A549 (cell line): ENCODE measurements around the gene BEST3. TPM values are rescaled to one million over a fixed set of nuclear protein-coding genes. Genes with fewer than 3 reads are reported as not detected.

ENCODE experiments used
- ATAC-seq, 2 experiments: fragments of 200-7000 bp in 1 of 2; fragments of >200 bp in 1 of 2; cut with Nextera tagmentation in 1 of 2; cut with Tn5 transposase in 1 of 2; 3 replicates each; pipeline versions ENCODE4 v1.8.0 to v1.9.1; 2018 to 2020; ENCODE audit warnings: mild to moderate bottlenecking in 1 of 2, moderate library complexity in 1 of 2
- CTCF ChIA-PET: fragments of 300-600 bp; sonication (Branson Sonifier 250); formaldehyde crosslinking; extraction: SDS; loops from one replicate; lab custom pipeline; 2021; ENCODE audit warnings: antibody characterized with exemption, inconsistent platforms; lab: Yijun Ruan, JAX
- POLR2A ChIA-PET: fragments of 350-600 bp; formaldehyde crosslinking; extraction: SDS; loops from one replicate; lab custom pipeline; 2021; ENCODE audit warnings: antibody characterized with exemption, inconsistent platforms; lab: Yijun Ruan, JAX
- DNase-seq, 2 experiments: peaks; one replicate each; pipeline versions ENCODE4 v3.0.0 to v3.0.0-alpha.2; 2011 to 2016; ENCODE audit warnings: low read depth in 1 of 2, low spot score in 1 of 2
- FAIRE-seq: peaks from 2 replicates; lab custom pipeline; 2011; peaks lifted over from hg19 to GRCh38; lab: Jason Lieb, UNC
- H3K27ac ChIP-seq, 2 experiments: fragments of >200 bp; sonication (Bioruptor Twin); formaldehyde crosslinking; 3 replicates each; pipeline ENCODE4 v1.5.1; 2016 to 2017
- H3K4me1 ChIP-seq: fragments of >200 bp; sonication (Bioruptor Twin); formaldehyde crosslinking; 3 replicates; pipeline ENCODE4 v1.6.1; 2016
- H3K4me2 ChIP-seq: fragments of >200 bp; sonication (Bioruptor Twin); formaldehyde crosslinking; 3 replicates; pipeline ENCODE4 v1.6.1; 2016
- H3K4me3 ChIP-seq: fragments of >200 bp; sonication (Bioruptor Twin); formaldehyde crosslinking; 3 replicates; pipeline ENCODE4 v1.5.1; 2016
- H3K9me3 ChIP-seq: fragments of >200 bp; sonication (Bioruptor Twin); formaldehyde crosslinking; 3 replicates; pipeline ENCODE4 v1.6.1; 2016
- CBX8 ChIP-seq: fragments of 200-600 bp; sonication (generic); IDR thresholded peaks from 2 replicates; pipeline ENCODE4 v1.6.1; 2016
- CEBPB ChIP-seq, 2 experiments: fragments of >200 bp in 1 of 2; sonication (Bioruptor Twin) in 1 of 2; formaldehyde crosslinking in 1 of 2; IDR thresholded peaks; 2 replicates each; pipeline ENCODE4 v1.6.1; 2012 to 2016
- CHD4 ChIP-seq: fragments of 200-600 bp; sonication (generic); IDR thresholded peaks from 2 replicates; pipeline ENCODE4 v1.6.1; 2016; ENCODE audit warnings: antibody characterized with exemption, mild to moderate bottlenecking, borderline replicate concordance
- CTCF ChIP-seq: fragments of >200 bp; sonication (Bioruptor Twin); formaldehyde crosslinking; IDR thresholded peaks from 3 replicates; pipeline ENCODE4 v1.5.1; 2016
- E2F6 ChIP-seq: IDR thresholded peaks from 2 replicates; pipeline ENCODE4 v1.6.1; 2012; ENCODE audit warnings: low read depth, borderline replicate concordance
- FOSB ChIP-seq: fragments of 250-450 bp; sonication (Bioruptor Pico); IDR thresholded peaks from 2 replicates; pipeline ENCODE4 v1.5.0; 2020; ENCODE audit warnings: mild to moderate bottlenecking, moderate library complexity
- FOSL2 ChIP-seq, 2 experiments: fragments of 450-650 bp in 1 of 2; fragments of >200 bp in 1 of 2; sonication (Bioruptor Twin) in 1 of 2; formaldehyde crosslinking; IDR thresholded peaks; 2 replicates each; pipeline versions ENCODE4 v1.5.0 to v1.6.1; 2016 to 2020; ENCODE audit warnings: mild to moderate bottlenecking in 1 of 2, moderate library complexity in 1 of 2
- FOXS1 ChIP-seq: fragments of 250-450 bp; sonication (Bioruptor Pico); IDR thresholded peaks from 2 replicates; pipeline ENCODE4 v1.5.0; 2020; ENCODE audit warnings: mild to moderate bottlenecking, moderate library complexity
- HMGXB4 ChIP-seq: fragments of 250-450 bp; sonication (Bioruptor Pico); IDR thresholded peaks from 2 replicates; pipeline ENCODE4 v1.5.0; 2021; ENCODE audit warnings: mild to moderate bottlenecking, moderate library complexity, borderline replicate concordance
- KDM1A ChIP-seq: fragments of 200-600 bp; sonication (generic); IDR thresholded peaks from 2 replicates; pipeline ENCODE4 v1.6.1; 2016; ENCODE audit warnings: low read depth, mild to moderate bottlenecking
- KDM5A ChIP-seq: fragments of 200-600 bp; sonication (generic); IDR thresholded peaks from 2 replicates; pipeline ENCODE4 v1.6.1; 2016; ENCODE audit warnings: antibody characterized with exemption, mild to moderate bottlenecking
- NFE2L2 ChIP-seq: fragments of 150-350 bp; conservative IDR thresholded peaks from 2 replicates; pipeline ENCODE4 v1.6.1; 2014; ENCODE audit warnings: low read length
- NR3C1 ChIP-seq: fragments of >200 bp; sonication (Bioruptor Twin); formaldehyde crosslinking; IDR thresholded peaks from 3 replicates; pipeline ENCODE4 v1.6.1; 2017
- POLR2A ChIP-seq: IDR thresholded peaks from 2 replicates; pipeline ENCODE4 v1.6.1; 2012; ENCODE audit warnings: mild to moderate bottlenecking, low read length
- RCOR1 ChIP-seq: fragments of 150-350 bp; IDR thresholded peaks from 2 replicates; pipeline ENCODE4 v1.6.1; 2014; ENCODE audit warnings: antibody characterized with exemption, low read length, low read depth
- RFX5 ChIP-seq: fragments of 450-650 bp; IDR thresholded peaks from 2 replicates; pipeline ENCODE4 v1.7.1; 2014; ENCODE audit warnings: antibody characterized with exemption, mild to moderate bottlenecking, moderate library complexity
- TP53 ChIP-seq: fragments of 250-450 bp; sonication (Bioruptor Pico); IDR thresholded peaks from 2 replicates; pipeline ENCODE4 v1.5.0; 2021; ENCODE audit warnings: mild to moderate bottlenecking, moderate library complexity
- ZNF302 ChIP-seq: fragments of 250-450 bp; sonication (Bioruptor Pico); IDR thresholded peaks from 2 replicates; pipeline ENCODE4 v1.9.0; 2021; ENCODE audit warnings: inconsistent platforms, mild to moderate bottlenecking, moderate library complexity
- WGBS: methylation state at CpG from one replicate; pipeline ENCODE4 v1.1.6; 2017; ENCODE audit errors: missing lambda C conversion rate; 5-methylcytosine and 5-hydroxymethylcytosine counted together
- polyA plus RNA-seq, 4 experiments: library from polyadenylated mRNA; depleted of rRNA in 3 of 4; stranded (reverse); fragments of >200 nt; fragmentation: RNase III in 1 of 4; extraction: RNeasy Plus Mini Kit Qiagen cat#74134 plus additional on column Dnase treatment in 1 of 4; gene quantifications; 2 replicates in 3 of 4; 3 replicates in 1 of 4; pipeline ENCODE4 v1.2.3, GENCODE V29; 2011 to 2017
- TF ChIP-seq, protein P1 (sequence below): fragments of 200-600 bp; sonication (generic); IDR thresholded peaks from 2 replicates; pipeline ENCODE4 v1.6.1; 2016; ENCODE audit warnings: antibody characterized with exemption, mild to moderate bottlenecking, moderate library complexity

BEST3 gene
- polyA plus RNA-seq, 2 of the 4 experiments (the other 2 are of a cell fraction), result 0.57 to 1.2 TPM

DNA sequence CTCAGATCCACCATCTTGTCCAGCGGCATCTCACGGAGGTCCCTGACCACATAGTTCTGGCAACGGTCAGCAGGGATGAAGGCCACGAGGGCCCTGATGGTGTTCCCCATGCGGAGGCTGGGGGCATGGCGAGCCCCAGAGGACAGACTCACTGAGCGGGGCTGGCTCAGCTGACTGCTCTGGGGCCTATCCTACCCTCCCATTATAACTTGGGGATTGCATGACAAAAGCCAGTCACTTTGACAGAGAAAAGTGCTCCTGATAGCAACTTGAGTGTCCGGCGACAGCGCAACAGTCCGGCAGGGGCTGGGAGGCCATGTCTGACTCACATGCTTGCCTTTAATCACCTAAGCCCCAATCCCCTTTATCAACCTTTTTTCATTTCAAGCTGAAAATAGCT lies 88.4 kb downstream of the BEST3 start, which contains the start of gene LRRC10:
Gene LRRC10 (minus strand): TSS at position 179 of the 400 bp plus-strand sequence. CDS start 69 bp downstream, at position 110.
- Histone ChIP-seq H3K4me3 (no peak within 1 kb of the TSS), H3K4me1 (no peaks in the 10 kb centered on the region), H3K9me3 (no peaks in the 10 kb centered on the region)
- DNase-seq (no peak), FAIRE-seq (no peak), ATAC-seq (no peak)
- POLR2A ChIA-PET, result interaction anchor here (1.1 kb wide), 1 partner anchor 25 kb away, joined by 3 read pairs; the partner anchor contains the start of gene CCT2
- CTCF ChIA-PET, result interaction anchor here (1.2 to 2.6 kb wide), 5 partner anchors 10 to 254 kb away, joined by 3 to 18 read pairs (median 3); no protein-coding TSS in a partner anchor
- WGBS, result 83% methylated on average over 7 of the region's 11 CpGs
- TF ChIP-seq FOSB (CRISPR knock-in tag), result no peak
- TF ChIP-seq, all 56 proteins: peak for 0
- H3K4me2 ChIP-seq, result no peak within 1 kb of the TSS
- no peak within 1 kb of the TSS for H3K27ac ChIP-seq

GRCh38 chr12:69610126-69610525 lies 89.0 kb downstream of the BEST3 start:
- ATAC-seq (no peak), DNase-seq (no peak), FAIRE-seq (no peak)
- POLR2A ChIA-PET, result interaction anchor here (1.1 kb wide), 1 partner anchor 25 kb away, joined by 3 read pairs; the partner anchor contains the start of gene CCT2
- no peak overlapping the region for H3K27ac ChIP-seq
- H3K9me3 ChIP-seq, result no peaks in the 10 kb centered on the region
- whole genome bisulfite sequencing, result 84% methylated on average over 14 of the region's 15 CpGs
- TF ChIP-seq HMGXB4 (no peak), POLR2A (no peak), RFX5 (no peak), FOSL2 (IDR thresholded peaks at IDR 0.05) (no peak), FOSL2 (CRISPR knock-in tag; IDR thresholded peaks at IDR 0.05) (no peak), CEBPB (IDR thresholded peaks at IDR 0.05) (no peak), KDM5A (no peak), CTCF (no peak), E2F6 (no peak), NFE2L2 (no peak), TP53 (no peak), CHD4 (no peak), NR3C1 (no peak), FOXS1 (CRISPR knock-in tag) (no peak), FOSB (CRISPR knock-in tag) (no peak), ZNF302 (CRISPR knock-in tag) (no peak), RCOR1 (no peak), CBX8 (no peak), KDM1A (no peak)
- TF ChIP-seq, protein P1, sequence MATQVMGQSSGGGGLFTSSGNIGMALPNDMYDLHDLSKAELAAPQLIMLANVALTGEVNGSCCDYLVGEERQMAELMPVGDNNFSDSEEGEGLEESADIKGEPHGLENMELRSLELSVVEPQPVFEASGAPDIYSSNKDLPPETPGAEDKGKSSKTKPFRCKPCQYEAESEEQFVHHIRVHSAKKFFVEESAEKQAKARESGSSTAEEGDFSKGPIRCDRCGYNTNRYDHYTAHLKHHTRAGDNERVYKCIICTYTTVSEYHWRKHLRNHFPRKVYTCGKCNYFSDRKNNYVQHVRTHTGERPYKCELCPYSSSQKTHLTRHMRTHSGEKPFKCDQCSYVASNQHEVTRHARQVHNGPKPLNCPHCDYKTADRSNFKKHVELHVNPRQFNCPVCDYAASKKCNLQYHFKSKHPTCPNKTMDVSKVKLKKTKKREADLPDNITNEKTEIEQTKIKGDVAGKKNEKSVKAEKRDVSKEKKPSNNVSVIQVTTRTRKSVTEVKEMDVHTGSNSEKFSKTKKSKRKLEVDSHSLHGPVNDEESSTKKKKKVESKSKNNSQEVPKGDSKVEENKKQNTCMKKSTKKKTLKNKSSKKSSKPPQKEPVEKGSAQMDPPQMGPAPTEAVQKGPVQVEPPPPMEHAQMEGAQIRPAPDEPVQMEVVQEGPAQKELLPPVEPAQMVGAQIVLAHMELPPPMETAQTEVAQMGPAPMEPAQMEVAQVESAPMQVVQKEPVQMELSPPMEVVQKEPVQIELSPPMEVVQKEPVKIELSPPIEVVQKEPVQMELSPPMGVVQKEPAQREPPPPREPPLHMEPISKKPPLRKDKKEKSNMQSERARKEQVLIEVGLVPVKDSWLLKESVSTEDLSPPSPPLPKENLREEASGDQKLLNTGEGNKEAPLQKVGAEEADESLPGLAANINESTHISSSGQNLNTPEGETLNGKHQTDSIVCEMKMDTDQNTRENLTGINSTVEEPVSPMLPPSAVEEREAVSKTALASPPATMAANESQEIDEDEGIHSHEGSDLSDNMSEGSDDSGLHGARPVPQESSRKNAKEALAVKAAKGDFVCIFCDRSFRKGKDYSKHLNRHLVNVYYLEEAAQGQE, result no peak
- H3K4me2 ChIP-seq, result no peak overlapping the region
- H3K4me1 ChIP-seq, result no peaks in the 10 kb centered on the region
- CTCF ChIA-PET, result interaction anchor here (0.8 to 2.6 kb wide), 9 partner anchors 9 to 253 kb away, joined by 3 to 18 read pairs (median 3); no protein-coding TSS in a partner anchor
- no peak overlapping the region for H3K4me3 ChIP-seq
